Thyroid gland (tissue), 4 donors: ENCODE measurements around the gene PPP1R12A.

Experiments used
- CTCF ChIP-seq, 6 experiments: fragments of 200-600 bp in 3 of 6; fragments of 450-650 bp in 3 of 6; sonication (generic) in 3 of 6; IDR thresholded peaks; one replicate each; pipeline ENCODE4 v1.5.1; 2016 to 2019; ENCODE audit warnings: antibody characterized with exemption in 6 of 6, mild to moderate bottlenecking in 2 of 6, inconsistent platforms in 1 of 6, moderate library complexity in 1 of 6
- POLR2A ChIP-seq, 2 donors: fragments of 450-650 bp; IDR thresholded peaks; one replicate each; pipeline ENCODE4 v1.6.1; 2017; ENCODE audit warnings: antibody characterized with exemption in 2 of 2, mild to moderate bottlenecking in 2 of 2, moderate library complexity in 1 of 2

DNA sequence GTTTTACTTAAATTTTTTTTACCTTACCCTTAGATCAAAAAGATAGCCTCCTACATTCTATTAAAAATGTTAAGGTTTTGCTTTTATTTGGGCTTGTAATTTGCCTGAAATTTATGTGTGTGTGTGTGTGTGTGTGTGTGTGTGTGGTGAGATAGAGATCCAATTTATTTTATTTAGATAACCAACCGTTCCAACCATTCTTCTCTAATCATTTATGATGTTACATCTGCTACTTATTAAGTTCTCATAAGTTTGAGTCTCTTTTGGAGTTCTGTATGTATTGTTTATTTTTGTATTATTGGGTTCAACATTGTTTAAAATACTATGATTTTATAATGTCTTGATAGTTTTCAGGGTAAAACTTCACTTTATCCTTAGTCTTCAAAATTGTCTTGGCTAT, 173.6 kb downstream of the PPP1R12A start:
- TF ChIP-seq CTCF (IDR thresholded peaks at IDR 0.05) (no peak), POLR2A (IDR thresholded peaks at IDR 0.05) (no peak)
